K562 (cell line): ENCODE data around the gene PIANP. TPM values are rescaled to one million over a fixed set of nuclear protein-coding genes. Genes with fewer than 3 reads are reported as not detected.

ENCODE experiments used
- ATAC-seq: fragments of 200-7000 bp; cut with Tn5 transposase; 3 replicates; pipeline ENCODE4 v1.9.1; 2020; ENCODE audit warnings: moderate library complexity
- BruUV-seq: library from RNA; stranded (reverse); fragments of 400-500 nt; replicated peaks from 2 replicates; lab custom pipeline; 2021; lab: Mats Ljungman, UMichigan
- CTCF ChIA-PET: fragments of 300-600 bp; formaldehyde crosslinking; extraction: SDS; loops from one replicate; lab custom pipeline; 2021; ENCODE audit warnings: low intra/inter-chr PET ratio; lab: Yijun Ruan, JAX
- POLR2A ChIA-PET: fragments of 300-600, 350-650 bp; sonication (Branson Sonifier 250); formaldehyde crosslinking; extraction: SDS; loops from one replicate; lab custom pipeline; 2021; ENCODE audit warnings: antibody characterized with exemption, inconsistent platforms; lab: Yijun Ruan, JAX
- DNase-seq, 4 experiments: peaks; one replicate each; pipeline versions ENCODE4 v3.0.0 to v3.0.0-alpha.2; 2011 to 2018; ENCODE audit warnings: low spot score in 3 of 4, mixed read lengths in 3 of 4; ENCODE audit errors: extremely low read depth in 1 of 4
- FAIRE-seq: peaks from 2 replicates; lab custom pipeline; 2011; peaks lifted over from hg19 to GRCh38; lab: Jason Lieb, UNC
- H2AFZ ChIP-seq: 2 replicates; pipeline ENCODE4 v1.6.0; 2011; ENCODE audit warnings: low read depth, low read length, control low read depth, inconsistent platforms
- H3K27ac ChIP-seq: fragments of 200-600 bp; 3 replicates; pipeline ENCODE4 v1.8.0; 2011; ENCODE audit warnings: low read depth, mild to moderate bottlenecking, control low read depth, inconsistent platforms, low read length, moderate library complexity, mixed read lengths; ENCODE audit errors: extremely low read depth
- H3K27me3 ChIP-seq, 2 experiments: fragments of 300-600 bp in 1 of 2; 2 replicates in 1 of 2; 3 replicates in 1 of 2; pipeline versions ENCODE4 v1.6.0 to v1.8.0; 2011; ENCODE audit warnings: inconsistent platforms in 2 of 2, low read length in 2 of 2, mild to moderate bottlenecking in 1 of 2, mixed read lengths in 1 of 2, moderate library complexity in 1 of 2; ENCODE audit not compliant: control insufficient read depth in 2 of 2, insufficient read depth in 2 of 2
- H3K36me3 ChIP-seq: fragments of 300-600 bp; 3 replicates; pipeline ENCODE4 v1.8.0; 2011; ENCODE audit warnings: mild to moderate bottlenecking, low read length, inconsistent platforms; ENCODE audit not compliant: control insufficient read depth, insufficient read depth
- H3K4me1 ChIP-seq, 2 experiments: fragments of 200-600 bp in 1 of 2; replicated peaks in 1 of 2; 2 replicates in 1 of 2; 3 replicates in 1 of 2; pipeline versions ENCODE4 v1.5.1 to v1.8.0; 2011; ENCODE audit warnings: inconsistent platforms in 2 of 2, low read length in 2 of 2, mild to moderate bottlenecking in 1 of 2, mixed read lengths in 1 of 2, moderate library complexity in 1 of 2; ENCODE audit not compliant: control insufficient read depth in 2 of 2, insufficient read depth in 2 of 2
- H3K4me2 ChIP-seq: 2 replicates; pipeline ENCODE4 v1.6.1; 2011; ENCODE audit warnings: low read length, control low read depth, inconsistent platforms, mixed read lengths; ENCODE audit not compliant: insufficient read depth
- H3K4me3 ChIP-seq: fragments of 200-600 bp; sonication (generic), shearing (Covaris generic); 2 replicates; pipeline ENCODE4 v1.5.1; 2016; ENCODE audit warnings: control low read depth, inconsistent platforms
- H3K79me2 ChIP-seq: fragments of 200-600 bp; 3 replicates; pipeline ENCODE4 v1.8.0; 2011; ENCODE audit warnings: low read length, inconsistent platforms; ENCODE audit not compliant: control insufficient read depth, insufficient read depth
- H3K9ac ChIP-seq, 2 experiments: 2 replicates each; pipeline versions ENCODE4 v1.6.0 to v1.6.1; 2011; ENCODE audit warnings: low read depth in 2 of 2, low read length in 2 of 2, control low read depth in 1 of 2, inconsistent platforms in 1 of 2, mild to moderate bottlenecking in 1 of 2, mixed read lengths in 1 of 2; ENCODE audit not compliant: insufficient read depth in 1 of 2
- H3K9me1 ChIP-seq: one replicate; pipeline ENCODE4 v1.6.0; 2011; ENCODE audit warnings: inconsistent platforms, mild to moderate bottlenecking, low read length, moderate library complexity; ENCODE audit not compliant: control insufficient read depth, insufficient read depth
- H3K9me3 ChIP-seq: replicated peaks from 2 replicates; pipeline ENCODE4 v1.5.1; 2011; ENCODE audit warnings: low read depth, low read length, inconsistent platforms; ENCODE audit not compliant: control insufficient read depth, insufficient read depth
- H4K20me1 ChIP-seq: replicated peaks from 2 replicates; pipeline ENCODE4 v1.6.1; 2011; ENCODE audit warnings: low read length, inconsistent platforms, mixed read lengths; ENCODE audit not compliant: control insufficient read depth, insufficient read depth
- CBFA2T3 ChIP-seq: fragments of 450-650 bp; IDR thresholded peaks from 2 replicates; pipeline ENCODE4 v1.6.1; 2017
- CCAR2 ChIP-seq: fragments of 200-400 bp; formaldehyde crosslinking; IDR thresholded peaks from 2 replicates; pipeline ENCODE4 v1.6.1; 2017; ENCODE audit warnings: mild to moderate bottlenecking, low read depth, low read length
- ETV6 ChIP-seq, 3 experiments: fragments of 150-350 bp in 1 of 3; sonication (generic) in 1 of 3; formaldehyde crosslinking in 1 of 3; IDR thresholded peaks; 2 replicates each; pipeline versions ENCODE4 v1.6.1 to v1.8.0; 2014 to 2022; ENCODE audit warnings: borderline replicate concordance in 2 of 3, low read depth in 2 of 3, antibody characterized with exemption in 1 of 3, low read length in 1 of 3, mild to moderate bottlenecking in 1 of 3, missing genetic modification reagents in 1 of 3
- FOXK2 ChIP-seq, 2 experiments: fragments of 450-650 bp; IDR thresholded peaks in 1 of 2; conservative IDR thresholded peaks in 1 of 2; 2 replicates each; pipeline ENCODE4 v1.6.1; 2016; ENCODE audit warnings: low read depth in 2 of 2, mild to moderate bottlenecking in 1 of 2
- RBM14 ChIP-seq: fragments of 200-400 bp; formaldehyde crosslinking; IDR thresholded peaks from 2 replicates; pipeline ENCODE4 v1.6.1; 2018; ENCODE audit warnings: low read depth, mild to moderate bottlenecking, low read length, moderate library complexity, borderline replicate concordance; ENCODE audit not compliant: insufficient read depth
- TFAM ChIP-seq: fragments of 250-450 bp; sonication (Bioruptor Pico); conservative IDR thresholded peaks from 2 replicates; pipeline ENCODE4 v1.5.0; 2021; ENCODE audit warnings: mild to moderate bottlenecking, moderate library complexity
- XRCC4 ChIP-seq: IDR thresholded peaks from one replicate; pipeline ENCODE4 v1.6.1; 2011; ENCODE audit not compliant: insufficient read depth, insufficient read length; ENCODE audit errors: extremely low read depth
- ZFX ChIP-seq: sonication (generic); formaldehyde crosslinking; IDR thresholded peaks from 2 replicates; pipeline ENCODE4 v1.8.0; 2022; ENCODE audit warnings: mild to moderate bottlenecking, missing genetic modification reagents, moderate library complexity
- ZNF707 ChIP-seq: fragments of 250-450 bp; sonication (Bioruptor Pico); conservative IDR thresholded peaks from 2 replicates; pipeline ENCODE4 v1.8.0; 2022; ENCODE audit warnings: inconsistent platforms, mild to moderate bottlenecking, moderate library complexity
- ZNF780A ChIP-seq: fragments of 250-450 bp; sonication (Bioruptor Pico); IDR thresholded peaks from 2 replicates; pipeline ENCODE4 v1.5.0; 2021; ENCODE audit warnings: mild to moderate bottlenecking
- WGBS: fragments of 100-300 bp; shearing (Covaris generic); methylation state at CpG from one replicate; pipeline ENCODE4 v1.1.6; 2016; ENCODE audit warnings: low coverage, mixed read lengths; ENCODE audit not compliant: insufficient coverage; ENCODE audit errors: missing lambda C conversion rate; 5-methylcytosine and 5-hydroxymethylcytosine counted together
- in situ Hi-C: fragments of 300-500 bp; cut with MboI; formaldehyde crosslinking; loops from 4 replicates; pipeline ENCODE4 v1.15.0; 2018; ENCODE audit warnings: inconsistent platforms, mixed read lengths
- intact Hi-C: fragments of 100-400 bp; cut with micrococcal nuclease; formaldehyde crosslinking; loops from 2 replicates; pipeline ENCODE4 v1.14.2; 2022
- polyA plus RNA-seq, 8 experiments: library from polyadenylated mRNA; depleted of rRNA in 4 of 8; stranded (reverse) in 5 of 8; unstranded in 3 of 8; fragments of >200 nt; fragmentation: Nextera tagmentation in 2 of 8; fragmentation: Illumina TruSeq in 1 of 8; extraction: Ambion mirVana in 2 of 8; extraction: Trizol in 1 of 8; gene quantifications; 2 replicates each; pipeline versions ENCODE4 v1.2.1 to v1.2.3, GENCODE V29; 2011 to 2014; ENCODE audit warnings: inconsistent platforms in 1 of 8, missing spikeins in 1 of 8
- total RNA-seq, 7 experiments: library from RNA; depleted of rRNA in 6 of 7; stranded (reverse); fragments of >200 nt in 6 of 7; fragmentation: Illumina TruSeq in 2 of 7; extraction: Trizol in 2 of 7; gene quantifications; 2 replicates each; pipeline versions ENCODE4 v1.2.1 to v1.2.3, GENCODE V29; 2011 to 2021; ENCODE audit warnings: low replicate concordance in 1 of 7
- TF ChIP-seq, protein P1 (sequence below): fragments of 450-650 bp; IDR thresholded peaks from 2 replicates; pipeline ENCODE4 v1.6.1; 2016; ENCODE audit warnings: low read depth, mild to moderate bottlenecking, moderate library complexity
- TF ChIP-seq, protein P2 (sequence below): sonication (generic); formaldehyde crosslinking; IDR thresholded peaks from 2 replicates; pipeline ENCODE4 v1.8.0; 2023; ENCODE audit warnings: mild to moderate bottlenecking, missing genetic modification reagents
- TF ChIP-seq, protein P3 (sequence below): fragments of 200-400 bp; formaldehyde crosslinking; IDR thresholded peaks from 2 replicates; pipeline ENCODE4 v1.6.1; 2017; ENCODE audit warnings: mild to moderate bottlenecking, low read depth, low read length, moderate library complexity
- TF ChIP-seq, protein P4 (sequence below): fragments of 450-650 bp; formaldehyde crosslinking; IDR thresholded peaks from 2 replicates; pipeline ENCODE4 v1.4.0; 2022; ENCODE audit warnings: missing genetic modification characterization

The PIANP gene
- total and polyA plus RNA-seq, 9 of the 15 experiments (the other 6 are each of a cell fraction or from before 2014, with no cell fraction given) = 0.07 TPM; not detected in 8

DNA sequence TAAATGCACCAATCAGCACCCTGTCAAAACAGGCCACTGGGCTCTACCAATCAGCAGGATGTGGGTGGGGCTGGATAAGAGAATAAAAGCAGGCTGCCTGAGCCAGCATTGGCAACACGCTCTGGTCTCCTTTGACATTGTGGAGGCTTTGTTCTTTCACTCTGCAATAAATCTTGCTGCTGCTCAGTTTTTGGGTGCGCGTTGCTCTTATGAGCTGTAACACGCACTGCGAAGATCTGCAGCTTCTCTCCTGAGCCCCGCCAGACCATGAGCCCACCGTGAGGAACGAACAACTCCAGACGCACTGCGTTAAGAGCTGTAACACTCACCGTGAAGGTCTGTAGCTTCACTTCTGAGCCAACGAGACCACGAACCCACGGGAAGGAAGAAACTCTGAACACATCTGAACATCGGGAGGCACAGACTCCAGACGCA is 8.4 kb upstream of the PIANP start:
- no peak overlapping the region for H3K27ac ChIP-seq
- FAIRE-seq (no peak), DNase-seq (peak in 1 of 4 experiments; percentile 32), ATAC-seq (peak; percentile 39; the same call in 2 of the 3 replicates)
- H3K4me2 ChIP-seq = no peak overlapping the region
- no peaks in the 10 kb centered on the region; a peak in 1 of 5 replicates for H3K4me1 ChIP-seq
- H3K79me2 ChIP-seq = no peaks in the 10 kb centered on the region
- no peaks in the 10 kb centered on the region for H3K9me3 ChIP-seq
- BruUV-seq = no TSS peak
- in situ Hi-C loops = no loop called here
- no peaks in the 10 kb centered on the region for H3K36me3 ChIP-seq
- intact Hi-C loops = no loop called here
- no peak overlapping the region for H3K4me3 ChIP-seq
- H3K9me1 ChIP-seq = no peaks in the 10 kb centered on the region
- H4K20me1 ChIP-seq = no peaks in the 10 kb centered on the region
- H3K27me3 ChIP-seq = no peaks in the 10 kb centered on the region
- CTCF ChIA-PET = no interaction called here
- no peak overlapping the region; a peak in 1 of 4 replicates for H3K9ac ChIP-seq
- WGBS = 78% methylated on average over 12 of the region's 16 CpGs
- peak overlapping the region; percentile 26 for H2AFZ ChIP-seq
- POLR2A ChIA-PET = interaction anchor here (0.9 kb wide), 1 partner anchor 112 kb away, joined by 3 read pairs; no protein-coding TSS in a partner anchor
- TF ChIP-seq CBFA2T3 (no peak), ZNF707 (CRISPR knock-in tag) (no peak), ZNF780A (no peak), ZFX (CRISPR knock-in tag) (no peak), FOXK2 (conservative IDR thresholded peaks at IDR 0.05 in 1 of 2, IDR thresholded peaks at IDR 0.05 in 1 of 2; ENCODE audit: low read depth in 2 of 2) (no peak), CCAR2 (no peak), ETV6 (IDR thresholded peaks at IDR 0.05; ENCODE audit: borderline replicate concordance in 1 of 2, low read depth in 2 of 2, low read length in 1 of 2) (no peak), ETV6 (CRISPR knock-in tag; IDR thresholded peaks at IDR 0.05; ENCODE audit: borderline replicate concordance) (no peak), XRCC4 (no peak), TFAM (no peak), RBM14 (no peak)
- TF ChIP-seq, protein P1, sequence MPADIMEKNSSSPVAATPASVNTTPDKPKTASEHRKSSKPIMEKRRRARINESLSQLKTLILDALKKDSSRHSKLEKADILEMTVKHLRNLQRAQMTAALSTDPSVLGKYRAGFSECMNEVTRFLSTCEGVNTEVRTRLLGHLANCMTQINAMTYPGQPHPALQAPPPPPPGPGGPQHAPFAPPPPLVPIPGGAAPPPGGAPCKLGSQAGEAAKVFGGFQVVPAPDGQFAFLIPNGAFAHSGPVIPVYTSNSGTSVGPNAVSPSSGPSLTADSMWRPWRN = no peak
- TF ChIP-seq, protein P2, sequence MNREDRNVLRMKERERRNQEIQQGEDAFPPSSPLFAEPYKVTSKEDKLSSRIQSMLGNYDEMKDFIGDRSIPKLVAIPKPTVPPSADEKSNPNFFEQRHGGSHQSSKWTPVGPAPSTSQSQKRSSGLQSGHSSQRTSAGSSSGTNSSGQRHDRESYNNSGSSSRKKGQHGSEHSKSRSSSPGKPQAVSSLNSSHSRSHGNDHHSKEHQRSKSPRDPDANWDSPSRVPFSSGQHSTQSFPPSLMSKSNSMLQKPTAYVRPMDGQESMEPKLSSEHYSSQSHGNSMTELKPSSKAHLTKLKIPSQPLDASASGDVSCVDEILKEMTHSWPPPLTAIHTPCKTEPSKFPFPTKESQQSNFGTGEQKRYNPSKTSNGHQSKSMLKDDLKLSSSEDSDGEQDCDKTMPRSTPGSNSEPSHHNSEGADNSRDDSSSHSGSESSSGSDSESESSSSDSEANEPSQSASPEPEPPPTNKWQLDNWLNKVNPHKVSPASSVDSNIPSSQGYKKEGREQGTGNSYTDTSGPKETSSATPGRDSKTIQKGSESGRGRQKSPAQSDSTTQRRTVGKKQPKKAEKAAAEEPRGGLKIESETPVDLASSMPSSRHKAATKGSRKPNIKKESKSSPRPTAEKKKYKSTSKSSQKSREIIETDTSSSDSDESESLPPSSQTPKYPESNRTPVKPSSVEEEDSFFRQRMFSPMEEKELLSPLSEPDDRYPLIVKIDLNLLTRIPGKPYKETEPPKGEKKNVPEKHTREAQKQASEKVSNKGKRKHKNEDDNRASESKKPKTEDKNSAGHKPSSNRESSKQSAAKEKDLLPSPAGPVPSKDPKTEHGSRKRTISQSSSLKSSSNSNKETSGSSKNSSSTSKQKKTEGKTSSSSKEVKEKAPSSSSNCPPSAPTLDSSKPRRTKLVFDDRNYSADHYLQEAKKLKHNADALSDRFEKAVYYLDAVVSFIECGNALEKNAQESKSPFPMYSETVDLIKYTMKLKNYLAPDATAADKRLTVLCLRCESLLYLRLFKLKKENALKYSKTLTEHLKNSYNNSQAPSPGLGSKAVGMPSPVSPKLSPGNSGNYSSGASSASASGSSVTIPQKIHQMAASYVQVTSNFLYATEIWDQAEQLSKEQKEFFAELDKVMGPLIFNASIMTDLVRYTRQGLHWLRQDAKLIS (CRISPR knock-in tag) = 0 out of 2 replicates have a peak, but pooled peaks have one; percentile 34
- TF ChIP-seq, protein P3, sequence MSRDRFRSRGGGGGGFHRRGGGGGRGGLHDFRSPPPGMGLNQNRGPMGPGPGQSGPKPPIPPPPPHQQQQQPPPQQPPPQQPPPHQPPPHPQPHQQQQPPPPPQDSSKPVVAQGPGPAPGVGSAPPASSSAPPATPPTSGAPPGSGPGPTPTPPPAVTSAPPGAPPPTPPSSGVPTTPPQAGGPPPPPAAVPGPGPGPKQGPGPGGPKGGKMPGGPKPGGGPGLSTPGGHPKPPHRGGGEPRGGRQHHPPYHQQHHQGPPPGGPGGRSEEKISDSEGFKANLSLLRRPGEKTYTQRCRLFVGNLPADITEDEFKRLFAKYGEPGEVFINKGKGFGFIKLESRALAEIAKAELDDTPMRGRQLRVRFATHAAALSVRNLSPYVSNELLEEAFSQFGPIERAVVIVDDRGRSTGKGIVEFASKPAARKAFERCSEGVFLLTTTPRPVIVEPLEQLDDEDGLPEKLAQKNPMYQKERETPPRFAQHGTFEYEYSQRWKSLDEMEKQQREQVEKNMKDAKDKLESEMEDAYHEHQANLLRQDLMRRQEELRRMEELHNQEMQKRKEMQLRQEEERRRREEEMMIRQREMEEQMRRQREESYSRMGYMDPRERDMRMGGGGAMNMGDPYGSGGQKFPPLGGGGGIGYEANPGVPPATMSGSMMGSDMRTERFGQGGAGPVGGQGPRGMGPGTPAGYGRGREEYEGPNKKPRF = no peak
- TF ChIP-seq, protein P4, sequence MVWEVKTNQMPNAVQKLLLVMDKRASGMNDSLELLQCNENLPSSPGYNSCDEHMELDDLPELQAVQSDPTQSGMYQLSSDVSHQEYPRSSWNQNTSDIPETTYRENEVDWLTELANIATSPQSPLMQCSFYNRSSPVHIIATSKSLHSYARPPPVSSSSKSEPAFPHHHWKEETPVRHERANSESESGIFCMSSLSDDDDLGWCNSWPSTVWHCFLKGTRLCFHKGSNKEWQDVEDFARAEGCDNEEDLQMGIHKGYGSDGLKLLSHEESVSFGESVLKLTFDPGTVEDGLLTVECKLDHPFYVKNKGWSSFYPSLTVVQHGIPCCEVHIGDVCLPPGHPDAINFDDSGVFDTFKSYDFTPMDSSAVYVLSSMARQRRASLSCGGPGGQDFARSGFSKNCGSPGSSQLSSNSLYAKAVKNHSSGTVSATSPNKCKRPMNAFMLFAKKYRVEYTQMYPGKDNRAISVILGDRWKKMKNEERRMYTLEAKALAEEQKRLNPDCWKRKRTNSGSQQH (CRISPR knock-in tag) = no peak
